H4 (cell line): ENCODE measurements around the gene FBLN5. TPM values are rescaled to one million over a fixed set of nuclear protein-coding genes. Genes with fewer than 3 reads are reported as not detected.
A peak's percentile ranks its signal among the peaks of the same experiment; 100 is the strongest.
"Not testable (repeated sequence)": the region's sequence is repeated elsewhere in the genome, so short reads cannot be mapped to it uniquely, and the experiment has no call there.

Source experiments
- DNase-seq: peaks from one replicate; pipeline ENCODE4 v3.0.0-alpha.2; 2015; ENCODE audit warnings: low spot score
- total RNA-seq: library from RNA; depleted of rRNA; stranded (reverse); fragments of >200 nt; shearing (Covaris generic); gene quantifications from 2 replicates; pipeline ENCODE4 v1.2.3, GENCODE V29; 2014

The FBLN5 gene
- total RNA-seq, 1 experiment from 2014 or later = 14.2 TPM

DNA sequence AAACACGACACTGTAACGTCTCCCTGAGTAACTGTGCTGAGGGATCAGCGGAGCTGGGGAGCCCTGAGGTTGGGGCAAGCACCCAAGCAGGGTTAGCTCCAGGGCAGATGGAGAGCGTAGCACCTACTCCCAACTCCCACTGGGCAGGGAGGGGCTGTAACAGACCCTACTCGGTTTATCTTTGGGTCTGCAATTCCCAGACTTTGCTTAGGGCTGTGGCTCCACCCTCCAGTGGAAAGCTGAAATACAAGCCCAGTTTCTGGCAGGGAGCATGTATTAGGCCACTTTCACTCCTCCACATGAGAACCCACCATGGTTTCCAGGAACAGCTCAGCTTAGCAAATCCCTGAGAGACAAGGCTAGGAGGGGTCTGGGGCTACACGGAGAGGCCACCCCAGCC lies 62.8 kb downstream of the FBLN5 start:
- DNase-seq = no peak

DNA sequence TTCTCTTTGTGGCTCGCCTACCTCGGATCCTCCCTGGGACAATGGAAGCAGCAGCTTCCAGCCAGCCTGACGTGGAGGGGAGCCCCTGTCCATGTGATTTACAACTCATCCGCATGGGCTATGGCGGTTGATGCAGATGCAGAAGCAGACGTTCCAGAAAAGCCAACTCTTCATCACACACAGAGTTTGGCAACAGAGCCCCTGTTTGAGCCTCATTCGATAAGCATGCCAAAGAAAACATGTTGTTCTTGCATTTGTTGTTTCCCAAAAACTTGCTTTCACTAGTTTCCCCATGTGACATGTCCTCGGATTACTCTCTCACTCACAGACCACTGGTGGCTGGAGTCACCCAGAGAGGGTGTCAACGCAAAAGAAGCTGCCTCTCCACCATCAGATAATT lies 63.7 kb downstream of the FBLN5 start:
- no peak for DNase-seq

DNA sequence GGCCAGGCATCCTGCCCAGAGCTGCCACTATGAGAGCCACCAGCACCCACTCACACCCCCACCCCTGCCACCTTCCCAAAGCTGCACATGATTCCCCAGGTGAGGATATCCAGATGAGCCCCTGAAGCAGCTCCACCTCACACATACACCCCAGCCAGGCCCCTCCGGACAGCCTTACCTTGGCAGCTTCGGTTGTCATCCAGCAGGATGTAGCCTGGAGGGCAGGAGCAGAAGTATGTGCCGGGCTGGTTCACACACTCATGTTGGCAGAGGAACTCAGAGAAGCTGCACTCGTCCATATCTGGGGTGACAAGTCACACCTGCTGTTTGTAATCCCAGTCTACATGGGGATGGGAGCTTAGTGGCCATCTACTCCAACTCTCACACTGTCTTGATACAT lies 64.7 kb downstream of the FBLN5 start:
- DNase-seq = no peak

DNA sequence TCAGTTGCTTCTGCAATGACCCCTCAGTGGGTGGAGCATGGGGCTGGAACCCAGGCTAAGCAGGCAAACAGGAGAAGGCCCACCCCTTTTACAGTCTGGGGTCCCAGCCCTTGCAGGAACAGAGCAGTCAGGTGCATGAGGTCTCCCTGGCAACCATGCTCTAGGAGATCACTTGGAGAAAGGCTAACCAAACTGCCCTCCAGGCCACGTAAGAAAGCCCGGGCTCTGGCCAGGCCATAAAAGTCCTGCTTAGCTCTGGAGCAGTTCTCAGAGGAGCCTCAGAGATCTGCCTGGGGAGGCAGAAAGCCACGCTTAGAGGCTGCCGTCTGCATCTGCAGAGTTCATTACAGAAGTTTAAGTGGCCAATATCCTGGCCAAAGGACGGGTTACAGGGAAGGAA lies 65.1 kb downstream of the FBLN5 start:
- DNase-seq = no peak

DNA sequence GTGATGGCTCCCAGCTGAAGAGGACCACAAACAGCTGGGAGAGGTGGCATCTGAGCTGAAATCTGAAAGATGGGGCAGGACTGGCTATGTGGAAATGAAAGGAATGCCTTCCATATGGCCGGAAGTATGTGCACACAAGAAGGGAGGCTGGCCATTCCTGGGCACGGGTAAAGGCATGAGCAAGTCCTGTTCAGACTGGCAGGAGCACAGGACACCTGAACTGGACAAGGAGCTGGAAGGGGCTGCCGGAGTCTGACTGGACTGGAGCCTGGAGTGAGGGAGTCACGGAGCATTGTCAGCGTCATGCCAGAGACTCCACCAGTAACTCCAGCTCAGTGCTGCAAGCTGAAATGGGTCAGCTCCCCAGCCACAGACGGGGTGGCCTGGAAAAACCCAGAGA lies 68.3 kb downstream of the FBLN5 start:
- no peak for DNase-seq

- no peak for DNase-seq
Measured at GRCh38 chr14:91878274-91878673, 69.2 kb downstream of the FBLN5 start.

GRCh38 chr14:91877376-91877915 lies 70.0 kb downstream of the FBLN5 start:
- DNase-seq = no peak

DNA sequence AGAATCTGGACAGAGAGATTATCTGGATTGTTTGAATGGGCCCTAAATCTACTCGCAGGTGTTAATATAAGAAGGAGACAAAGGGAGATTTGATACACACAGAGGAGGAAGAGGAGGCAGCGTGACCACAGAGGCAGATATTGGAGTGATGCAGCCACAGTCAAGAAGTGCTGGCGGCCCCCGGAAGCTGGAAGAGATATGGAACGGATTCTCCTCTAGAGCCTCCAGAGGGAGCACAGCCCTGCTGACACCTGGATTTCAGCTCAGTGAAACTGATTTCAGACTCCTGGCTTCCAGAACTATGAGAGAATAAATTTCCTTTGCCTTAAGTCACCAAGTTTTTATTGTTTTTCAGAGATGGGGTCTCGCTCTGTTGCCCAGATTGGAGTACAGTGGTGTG lies 71.0 kb downstream of the FBLN5 start:
- DNase-seq = no peak

GRCh38 chr14:91875525-91876286 lies 71.8 kb downstream of the FBLN5 start:
- no peak for DNase-seq

DNA sequence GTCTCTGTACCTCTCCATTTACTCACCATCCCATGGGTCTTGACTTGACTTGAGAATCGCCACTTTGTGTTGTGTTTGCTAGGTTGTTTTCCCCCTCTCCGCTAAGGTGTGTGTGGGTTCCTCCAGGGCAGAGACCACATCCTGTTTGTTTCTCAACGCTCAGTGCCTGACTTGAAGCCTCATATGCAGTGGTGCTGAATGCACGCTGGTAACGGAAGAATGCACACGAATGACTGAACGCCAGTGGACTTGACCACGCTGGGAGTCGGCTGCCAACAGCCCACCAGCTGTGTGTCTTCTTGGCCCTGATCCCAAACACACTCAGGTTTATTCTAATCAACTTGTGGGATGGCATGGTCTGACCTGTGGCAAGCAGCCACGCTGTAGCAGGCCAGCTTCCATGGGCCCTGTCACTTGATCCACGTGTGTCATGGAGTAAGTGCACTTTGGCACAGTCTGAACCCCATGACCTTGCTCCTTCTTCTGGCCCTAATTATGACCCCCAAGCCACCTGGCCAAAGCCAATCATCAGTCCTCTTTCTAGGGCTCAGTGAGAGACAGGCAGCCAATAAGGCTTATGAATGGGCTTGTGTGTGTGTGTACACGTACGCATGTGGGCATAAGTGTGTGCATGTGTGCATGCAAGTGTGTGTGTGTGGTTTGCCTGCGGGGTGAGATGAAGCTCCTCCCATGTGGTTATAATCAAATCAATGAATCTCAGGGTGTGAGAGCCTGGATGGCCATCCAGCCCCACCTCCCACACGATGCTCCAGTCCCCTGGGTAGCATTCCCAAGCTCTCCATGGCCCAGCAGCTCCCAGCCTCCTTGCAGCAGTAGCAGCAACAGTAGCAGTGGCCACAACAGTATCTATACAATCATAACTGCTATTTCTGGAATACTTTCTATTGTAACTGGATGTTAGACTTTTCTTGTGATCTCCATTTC lies 73.8 kb downstream of the FBLN5 start:
- peak; percentile 94 for DNase-seq

DNA sequence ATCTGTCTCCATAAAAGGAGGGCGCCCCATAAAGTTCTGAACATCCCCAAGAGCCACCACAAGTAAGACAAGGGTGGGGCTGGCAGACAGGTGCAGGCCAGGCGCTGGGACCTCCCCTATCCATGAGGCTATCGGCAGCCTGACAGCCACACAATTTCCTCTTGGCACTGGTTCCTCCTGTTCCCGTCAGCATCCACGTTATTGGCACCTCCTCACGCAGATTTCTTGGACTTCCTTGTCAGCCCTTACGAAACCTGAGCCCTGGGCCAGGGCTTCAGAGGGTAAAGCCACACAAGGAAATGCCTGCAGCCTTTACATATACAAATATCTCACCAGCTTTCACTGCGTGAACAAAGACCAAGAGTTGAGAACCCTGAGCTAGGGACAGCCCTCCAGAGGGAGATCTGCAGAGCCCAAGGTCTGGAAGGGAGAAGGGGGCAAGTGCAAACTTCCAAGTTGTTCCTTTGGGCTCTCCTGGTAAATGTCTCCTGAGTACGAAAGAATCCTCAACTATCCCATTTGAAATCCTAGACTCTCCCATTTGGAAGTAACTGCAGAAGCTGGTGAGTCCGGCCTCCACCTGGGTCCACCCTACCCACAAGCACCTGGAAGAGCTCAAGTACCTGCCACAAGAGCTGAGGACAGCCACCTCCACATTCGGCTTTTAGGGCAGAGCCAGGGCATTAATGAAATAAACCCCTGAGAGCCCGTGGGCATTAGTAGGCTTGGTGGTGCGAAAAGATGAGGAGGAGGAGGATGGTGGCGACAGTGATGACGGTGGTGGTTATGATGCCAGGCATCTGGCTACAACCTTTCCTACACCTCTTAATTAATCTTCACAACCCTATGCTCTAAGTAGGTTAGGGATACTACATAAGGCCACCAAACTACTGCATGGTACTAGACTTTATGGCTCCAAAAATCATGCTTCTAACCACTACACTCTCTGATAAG lies 74.7 kb downstream of the FBLN5 start:
- DNase-seq = peak; percentile 94

DNA sequence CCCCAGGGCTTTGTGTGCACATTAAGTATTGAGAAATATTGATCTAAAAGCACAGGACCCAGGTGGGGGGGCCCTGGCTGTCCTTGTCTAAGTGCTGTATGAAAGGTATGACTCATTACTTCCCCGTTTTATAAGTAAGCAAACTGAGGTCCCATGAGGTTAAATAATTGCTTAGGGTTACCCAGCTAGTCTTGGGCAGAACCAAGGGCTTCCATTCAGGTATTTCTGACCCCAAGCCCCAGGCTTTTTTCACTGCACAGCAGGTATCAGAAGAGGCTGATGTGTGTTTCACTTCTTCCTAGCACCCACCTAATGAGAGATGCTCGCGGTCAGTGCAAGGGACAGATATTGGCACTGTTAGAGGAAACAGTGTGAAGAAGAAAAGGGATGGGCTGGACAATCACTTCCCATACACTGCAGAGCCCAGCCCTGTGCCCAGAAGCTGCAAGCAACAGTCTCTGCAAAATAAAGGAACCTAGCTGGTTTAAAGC lies 75.4 kb downstream of the FBLN5 start:
- DNase-seq = no peak

- DNase-seq = not testable (repeated sequence)
Measured at GRCh38 chr14:91871401-91871800, 76.1 kb downstream of the FBLN5 start.

- DNase-seq = no peak
Measured at GRCh38 chr14:91870890-91871289, 76.6 kb downstream of the FBLN5 start.

GRCh38 chr14:91870001-91870400 lies 77.5 kb downstream of the FBLN5 start:
- no peak for DNase-seq

GRCh38 chr14:91869556-91869955 lies 77.9 kb downstream of the FBLN5 start:
- DNase-seq = no peak

DNA sequence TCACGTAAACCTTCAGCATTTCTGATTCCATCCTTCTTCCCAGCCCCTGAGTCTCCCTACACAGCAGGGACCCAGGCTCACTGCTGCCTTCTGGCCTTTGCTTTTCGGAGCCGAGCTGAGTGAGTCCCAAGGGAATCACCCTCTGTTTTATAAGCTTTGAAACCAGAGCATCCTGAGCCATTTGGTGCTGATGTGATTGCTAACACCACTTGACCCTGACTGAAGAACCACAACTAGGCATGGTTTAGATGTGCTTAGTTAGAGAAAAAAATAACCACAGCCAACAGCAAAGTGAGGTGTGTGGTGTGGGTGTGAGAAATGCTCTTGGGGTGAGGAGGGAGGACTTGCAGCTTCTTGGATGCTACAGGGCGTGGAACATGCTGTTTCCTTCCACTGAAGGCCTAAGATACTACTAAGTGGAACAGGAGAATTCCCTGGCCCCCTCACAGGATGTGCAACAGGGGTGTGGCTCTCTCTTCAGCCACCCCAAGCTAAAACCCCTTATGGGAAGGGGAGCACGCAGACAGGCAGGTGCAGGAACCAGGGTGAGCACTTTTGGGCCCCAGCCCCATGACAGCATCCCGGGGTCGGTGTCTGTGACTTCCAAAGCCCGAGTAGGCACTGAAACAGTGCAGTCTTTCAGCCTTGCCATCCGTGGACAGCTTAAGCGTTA lies 80.0 kb downstream of the FBLN5 start, which contains the start of gene TC2N:
Gene TC2N (minus strand): TSS at position 221 of the 673 bp plus-strand sequence. CDS start 53,767 bp downstream, outside the sequence.
- DNase-seq = no peak

DNA sequence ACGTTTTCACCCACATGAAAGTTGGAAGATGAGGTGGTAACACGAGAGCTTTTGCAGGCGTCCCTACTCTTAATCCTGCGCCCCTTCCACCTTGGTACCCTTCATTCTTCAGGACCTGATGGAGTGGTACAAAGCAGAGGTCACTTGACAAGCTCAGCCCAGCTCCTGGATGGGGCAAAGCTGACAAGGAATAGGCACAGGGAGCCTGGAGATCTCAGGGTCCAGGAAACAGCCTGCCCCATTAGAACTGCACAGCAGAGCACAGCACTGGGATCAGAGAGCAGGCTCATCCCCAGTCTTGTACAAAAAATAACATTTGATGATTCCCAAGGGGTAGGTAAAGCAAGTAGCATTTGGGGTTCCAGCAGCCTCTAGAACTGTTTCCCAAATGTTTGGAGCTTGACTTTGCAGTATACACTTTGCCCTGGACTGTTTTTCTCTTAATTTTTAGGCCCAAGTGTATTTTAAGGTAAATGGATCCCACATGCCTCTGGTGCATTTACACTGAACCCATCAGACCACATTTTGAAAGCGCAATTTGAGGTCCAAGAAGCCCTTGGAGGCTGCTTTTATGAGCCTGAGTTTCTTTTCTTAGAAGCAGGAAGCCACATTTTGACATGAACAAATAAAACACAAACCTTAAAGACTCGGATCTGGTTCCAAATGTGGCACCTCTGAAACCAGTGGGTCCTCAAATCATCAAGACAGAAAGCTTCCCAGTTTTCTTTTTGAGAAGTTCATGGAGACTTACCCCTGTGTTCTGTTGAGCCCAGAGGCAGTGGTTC lies 80.8 kb downstream of the FBLN5 start:
- DNase-seq = no peak

- peak; percentile 70 for DNase-seq
Measured at GRCh38 chr14:91866061-91866460, 81.4 kb downstream of the FBLN5 start.

DNA sequence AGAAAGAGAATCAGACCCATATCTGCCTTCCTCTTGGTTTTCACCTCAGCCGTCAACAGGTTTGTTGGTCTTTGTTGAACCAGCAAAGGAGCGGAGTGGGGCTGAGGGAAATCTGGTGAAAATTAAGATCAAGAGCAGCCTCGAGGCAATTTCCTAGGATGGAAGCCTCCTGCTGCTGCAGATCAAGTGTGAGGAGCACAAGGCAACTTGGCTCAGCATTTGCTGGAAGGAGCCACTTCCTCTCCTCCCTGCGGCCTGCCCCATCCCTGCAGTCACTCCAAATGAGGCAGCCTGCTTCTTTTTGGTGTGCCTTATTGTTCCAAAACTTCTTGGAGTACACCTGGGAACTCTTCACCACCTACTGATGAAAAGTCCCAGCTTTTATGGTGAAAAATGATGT lies 85.1 kb downstream of the FBLN5 start:
- no peak for DNase-seq
